ENCODE measurements around the gene SYT4.

DNA sequence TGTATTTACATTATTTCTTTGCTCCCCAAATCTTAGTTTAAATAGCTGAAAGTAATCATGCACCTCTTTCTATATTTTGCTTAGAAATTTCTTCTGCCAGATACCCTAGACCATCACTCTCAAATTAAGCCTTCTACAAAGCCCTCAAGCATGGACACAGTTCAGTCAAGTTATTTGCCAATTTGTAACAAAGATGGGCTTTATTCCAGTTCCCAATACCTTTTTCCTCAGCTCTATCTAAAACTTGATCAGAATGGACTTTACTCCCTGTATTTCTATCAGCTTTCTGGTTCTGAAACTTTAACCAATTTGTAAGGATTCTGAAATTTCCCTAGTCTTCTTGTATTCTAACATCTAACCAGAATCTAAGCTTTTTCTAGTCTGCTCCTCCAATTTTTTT, 56.6 kb downstream of the SYT4 start:
- TF ChIP-seq, protein P1, sequence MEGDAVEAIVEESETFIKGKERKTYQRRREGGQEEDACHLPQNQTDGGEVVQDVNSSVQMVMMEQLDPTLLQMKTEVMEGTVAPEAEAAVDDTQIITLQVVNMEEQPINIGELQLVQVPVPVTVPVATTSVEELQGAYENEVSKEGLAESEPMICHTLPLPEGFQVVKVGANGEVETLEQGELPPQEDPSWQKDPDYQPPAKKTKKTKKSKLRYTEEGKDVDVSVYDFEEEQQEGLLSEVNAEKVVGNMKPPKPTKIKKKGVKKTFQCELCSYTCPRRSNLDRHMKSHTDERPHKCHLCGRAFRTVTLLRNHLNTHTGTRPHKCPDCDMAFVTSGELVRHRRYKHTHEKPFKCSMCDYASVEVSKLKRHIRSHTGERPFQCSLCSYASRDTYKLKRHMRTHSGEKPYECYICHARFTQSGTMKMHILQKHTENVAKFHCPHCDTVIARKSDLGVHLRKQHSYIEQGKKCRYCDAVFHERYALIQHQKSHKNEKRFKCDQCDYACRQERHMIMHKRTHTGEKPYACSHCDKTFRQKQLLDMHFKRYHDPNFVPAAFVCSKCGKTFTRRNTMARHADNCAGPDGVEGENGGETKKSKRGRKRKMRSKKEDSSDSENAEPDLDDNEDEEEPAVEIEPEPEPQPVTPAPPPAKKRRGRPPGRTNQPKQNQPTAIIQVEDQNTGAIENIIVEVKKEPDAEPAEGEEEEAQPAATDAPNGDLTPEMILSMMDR (conservative IDR thresholded peaks at IDR 0.05; ENCODE audit: low read depth, low read length): no peak
- no peak for TF ChIP-seq MXI1 (IDR thresholded peaks at IDR 0.05; ENCODE audit: borderline replicate concordance, low read depth, low read length)
- TF ChIP-seq FOS (IDR thresholded peaks at IDR 0.05; ENCODE audit: low read depth, low read length): no peak
- no peak for TF ChIP-seq CEBPB (IDR thresholded peaks at IDR 0.05; ENCODE audit: low read depth, low read length)
- no peak for TF ChIP-seq POLR2A (IDR thresholded peaks at IDR 0.05; ENCODE audit: low read depth, low read length)
- TF ChIP-seq, protein P2, sequence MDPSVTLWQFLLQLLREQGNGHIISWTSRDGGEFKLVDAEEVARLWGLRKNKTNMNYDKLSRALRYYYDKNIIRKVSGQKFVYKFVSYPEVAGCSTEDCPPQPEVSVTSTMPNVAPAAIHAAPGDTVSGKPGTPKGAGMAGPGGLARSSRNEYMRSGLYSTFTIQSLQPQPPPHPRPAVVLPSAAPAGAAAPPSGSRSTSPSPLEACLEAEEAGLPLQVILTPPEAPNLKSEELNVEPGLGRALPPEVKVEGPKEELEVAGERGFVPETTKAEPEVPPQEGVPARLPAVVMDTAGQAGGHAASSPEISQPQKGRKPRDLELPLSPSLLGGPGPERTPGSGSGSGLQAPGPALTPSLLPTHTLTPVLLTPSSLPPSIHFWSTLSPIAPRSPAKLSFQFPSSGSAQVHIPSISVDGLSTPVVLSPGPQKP (IDR thresholded peaks at IDR 0.05; ENCODE audit: borderline replicate concordance, low read depth, low read length): no peak
- TF ChIP-seq, protein P3, sequence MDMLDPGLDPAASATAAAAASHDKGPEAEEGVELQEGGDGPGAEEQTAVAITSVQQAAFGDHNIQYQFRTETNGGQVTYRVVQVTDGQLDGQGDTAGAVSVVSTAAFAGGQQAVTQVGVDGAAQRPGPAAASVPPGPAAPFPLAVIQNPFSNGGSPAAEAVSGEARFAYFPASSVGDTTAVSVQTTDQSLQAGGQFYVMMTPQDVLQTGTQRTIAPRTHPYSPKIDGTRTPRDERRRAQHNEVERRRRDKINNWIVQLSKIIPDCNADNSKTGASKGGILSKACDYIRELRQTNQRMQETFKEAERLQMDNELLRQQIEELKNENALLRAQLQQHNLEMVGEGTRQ (IDR thresholded peaks at IDR 0.05; ENCODE audit: low read depth, low read length): no peak
- no peak for TF ChIP-seq BHLHE40 (IDR thresholded peaks at IDR 0.05; ENCODE audit: low read depth, low read length)
- no peak for TF ChIP-seq RCOR1 (IDR thresholded peaks at IDR 0.05; ENCODE audit: insufficient replicate concordance, low read length)
